ENCODE results near the gene PARM1.

DNA sequence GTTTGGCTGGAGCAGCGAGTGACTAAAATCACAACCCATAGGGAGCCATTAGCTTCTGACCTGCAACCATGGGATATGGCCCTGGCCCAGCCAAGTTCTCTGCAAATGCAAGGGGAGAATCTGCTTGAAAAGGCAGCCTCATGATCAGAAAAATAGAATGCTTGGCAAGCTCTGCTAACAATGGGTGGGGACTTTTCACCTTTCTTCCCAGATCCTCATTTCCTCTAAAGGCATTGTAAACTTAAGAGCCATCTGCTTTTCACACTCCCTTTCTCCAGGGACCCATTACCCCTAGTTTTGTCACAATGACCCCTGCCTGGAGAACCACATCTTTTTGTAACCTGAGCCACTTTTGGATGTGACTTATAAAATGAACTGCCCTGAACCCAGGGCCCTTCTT, 104.3 kb downstream of the PARM1 start:
- TF ChIP-seq, protein P1, sequence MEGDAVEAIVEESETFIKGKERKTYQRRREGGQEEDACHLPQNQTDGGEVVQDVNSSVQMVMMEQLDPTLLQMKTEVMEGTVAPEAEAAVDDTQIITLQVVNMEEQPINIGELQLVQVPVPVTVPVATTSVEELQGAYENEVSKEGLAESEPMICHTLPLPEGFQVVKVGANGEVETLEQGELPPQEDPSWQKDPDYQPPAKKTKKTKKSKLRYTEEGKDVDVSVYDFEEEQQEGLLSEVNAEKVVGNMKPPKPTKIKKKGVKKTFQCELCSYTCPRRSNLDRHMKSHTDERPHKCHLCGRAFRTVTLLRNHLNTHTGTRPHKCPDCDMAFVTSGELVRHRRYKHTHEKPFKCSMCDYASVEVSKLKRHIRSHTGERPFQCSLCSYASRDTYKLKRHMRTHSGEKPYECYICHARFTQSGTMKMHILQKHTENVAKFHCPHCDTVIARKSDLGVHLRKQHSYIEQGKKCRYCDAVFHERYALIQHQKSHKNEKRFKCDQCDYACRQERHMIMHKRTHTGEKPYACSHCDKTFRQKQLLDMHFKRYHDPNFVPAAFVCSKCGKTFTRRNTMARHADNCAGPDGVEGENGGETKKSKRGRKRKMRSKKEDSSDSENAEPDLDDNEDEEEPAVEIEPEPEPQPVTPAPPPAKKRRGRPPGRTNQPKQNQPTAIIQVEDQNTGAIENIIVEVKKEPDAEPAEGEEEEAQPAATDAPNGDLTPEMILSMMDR (conservative IDR thresholded peaks at IDR 0.05 in 1 of 2, IDR thresholded peaks at IDR 0.05 in 1 of 2; ENCODE audit: low read depth in 1 of 2, low read length in 2 of 2): no peak
- no peak for TF ChIP-seq EZH2 (IDR thresholded peaks at IDR 0.05; ENCODE audit: low read length, missing control alignments)
